K562 (cell line): ENCODE results near the gene PHACTR2. TPM values are rescaled to one million over a fixed set of nuclear protein-coding genes. Genes with fewer than 3 reads are reported as not detected.

ENCODE experiments used
- polyA plus RNA-seq, 8 experiments: library from polyadenylated mRNA; depleted of rRNA in 4 of 8; stranded (reverse) in 5 of 8; unstranded in 3 of 8; fragments of >200 nt; fragmentation: Nextera tagmentation in 2 of 8; fragmentation: Illumina TruSeq in 1 of 8; extraction: Ambion mirVana in 2 of 8; extraction: Trizol in 1 of 8; gene quantifications; 2 replicates each; pipeline versions ENCODE4 v1.2.1 to v1.2.3, GENCODE V29; 2011 to 2014; ENCODE audit warnings: inconsistent platforms in 1 of 8, missing spikeins in 1 of 8
- small RNA-seq: library from RNA; depleted of rRNA; stranded (forward); fragments of <200 nt; gene quantifications from one replicate; pipeline ENCODE3, GENCODE V24; 2014
- total RNA-seq, 7 experiments: library from RNA; depleted of rRNA in 6 of 7; stranded (reverse); fragments of >200 nt in 6 of 7; fragmentation: Illumina TruSeq in 2 of 7; extraction: Trizol in 2 of 7; gene quantifications; 2 replicates each; pipeline versions ENCODE4 v1.2.1 to v1.2.3, GENCODE V29; 2011 to 2021; ENCODE audit warnings: low replicate concordance in 1 of 7

Gene PHACTR2
- total and polyA plus RNA-seq, 9 of the 15 experiments (the other 6 are each of a cell fraction or from before 2014, with no cell fraction given), result 5.3 to 52.5 (median 22.9) TPM

Small RNAs within 50 kb of the gene (small RNA-seq; reads per million reads assigned to genes)
- gene ZC2HC1B, result not detected

Other genes starting within 250 kb of the PHACTR2 start
- 21.4 and 22.6 TPM in 2 replicates for gene ADAT2, start 227.3 kb upstream of the PHACTR2 start, total RNA-seq (2014; rRNA removed)
- 35.7 and 41.0 TPM in 2 replicates for gene ADAT2, start 227.3 kb upstream of the PHACTR2 start, total RNA-seq (2014; rRNA removed; fragmentation: Illumina TruSeq; extraction: Trizol)
- gene ADAT2, start 227.3 kb upstream of the PHACTR2 start, total RNA-seq (2015; rRNA removed; fragmentation: Illumina TruSeq; extraction: Trizol), result 29.0 and 32.7 TPM in 2 replicates
- 25.9 and 28.4 TPM in 2 replicates for gene ADAT2, start 227.3 kb upstream of the PHACTR2 start, total RNA-seq (2021)
- gene ADAT2, start 227.3 kb upstream of the PHACTR2 start, polyA plus RNA-seq (2011; rRNA removed), result 48.4 and 60.6 TPM in 2 replicates
- 29.7 and 31.7 TPM in 2 replicates for gene ADAT2, start 227.3 kb upstream of the PHACTR2 start, polyA plus RNA-seq (2014; fragmentation: Illumina TruSeq; extraction: Trizol)
- 10 to 100 TPM; 13.0 to 18.5 TPM for gene ADAT2, start 227.3 kb upstream of the PHACTR2 start, polyA plus RNA-seq (2014; fragmentation: Nextera tagmentation; extraction: Ambion mirVana)
- gene ADAT2, start 227.3 kb upstream of the PHACTR2 start, polyA plus RNA-seq (2014; rRNA removed), result 46.7 and 62.5 TPM in 2 replicates
- gene PEX3, start 227.2 kb upstream of the PHACTR2 start, total RNA-seq (2014; rRNA removed), result 17.2 and 22.8 TPM in 2 replicates
- gene PEX3, start 227.2 kb upstream of the PHACTR2 start, total RNA-seq (2014; rRNA removed; fragmentation: Illumina TruSeq; extraction: Trizol), result 30.8 and 32.7 TPM in 2 replicates
- 32.7 and 36.7 TPM in 2 replicates for gene PEX3, start 227.2 kb upstream of the PHACTR2 start, total RNA-seq (2015; rRNA removed; fragmentation: Illumina TruSeq; extraction: Trizol)
- gene PEX3, start 227.2 kb upstream of the PHACTR2 start, total RNA-seq (2021), result 18.0 and 21.8 TPM in 2 replicates
- 39.2 and 55.7 TPM in 2 replicates for gene PEX3, start 227.2 kb upstream of the PHACTR2 start, polyA plus RNA-seq (2011; rRNA removed)
- gene PEX3, start 227.2 kb upstream of the PHACTR2 start, polyA plus RNA-seq (2014; fragmentation: Illumina TruSeq; extraction: Trizol), result 20.8 and 26.5 TPM in 2 replicates
- gene PEX3, start 227.2 kb upstream of the PHACTR2 start, polyA plus RNA-seq (2014; fragmentation: Nextera tagmentation; extraction: Ambion mirVana), result 10 to 100 TPM; 62.8 to 69.6 TPM
- gene PEX3, start 227.2 kb upstream of the PHACTR2 start, polyA plus RNA-seq (2014; rRNA removed), result 17.1 and 17.3 TPM in 2 replicates
- 59.2 and 71.2 TPM in 2 replicates for gene FUCA2, start 166.2 kb upstream of the PHACTR2 start, total RNA-seq (2014; rRNA removed)
- gene FUCA2, start 166.2 kb upstream of the PHACTR2 start, total RNA-seq (2014; rRNA removed; fragmentation: Illumina TruSeq; extraction: Trizol), result 79.3 and 82.9 TPM in 2 replicates
- gene FUCA2, start 166.2 kb upstream of the PHACTR2 start, total RNA-seq (2015; rRNA removed; fragmentation: Illumina TruSeq; extraction: Trizol), result 78.2 and 82.5 TPM in 2 replicates
- 112 and 117 TPM in 2 replicates for gene FUCA2, start 166.2 kb upstream of the PHACTR2 start, total RNA-seq (2021)
- gene FUCA2, start 166.2 kb upstream of the PHACTR2 start, polyA plus RNA-seq (2011; rRNA removed), result 58.7 and 80.9 TPM in 2 replicates
- 67.7 and 79.3 TPM in 2 replicates for gene FUCA2, start 166.2 kb upstream of the PHACTR2 start, polyA plus RNA-seq (2014; fragmentation: Illumina TruSeq; extraction: Trizol)
- gene FUCA2, start 166.2 kb upstream of the PHACTR2 start, polyA plus RNA-seq (2014; fragmentation: Nextera tagmentation; extraction: Ambion mirVana), result 10 to 100 TPM; 20.6 to 23.9 TPM
- 66.8 and 72.6 TPM in 2 replicates for gene FUCA2, start 166.2 kb upstream of the PHACTR2 start, polyA plus RNA-seq (2014; rRNA removed)
- 66.8 and 80.1 TPM in 2 replicates for gene LTV1, start 165.4 kb downstream of the PHACTR2 start, total RNA-seq (2014; rRNA removed)
- gene LTV1, start 165.4 kb downstream of the PHACTR2 start, total RNA-seq (2014; rRNA removed; fragmentation: Illumina TruSeq; extraction: Trizol), result 119 and 142 TPM in 2 replicates
- gene LTV1, start 165.4 kb downstream of the PHACTR2 start, total RNA-seq (2015; rRNA removed; fragmentation: Illumina TruSeq; extraction: Trizol), result 140 and 148 TPM in 2 replicates
- gene LTV1, start 165.4 kb downstream of the PHACTR2 start, total RNA-seq (2021), result 65.7 and 70.7 TPM in 2 replicates
- gene LTV1, start 165.4 kb downstream of the PHACTR2 start, polyA plus RNA-seq (2011; rRNA removed), result 35.9 and 57.9 TPM in 2 replicates
- 114 and 123 TPM in 2 replicates for gene LTV1, start 165.4 kb downstream of the PHACTR2 start, polyA plus RNA-seq (2014; fragmentation: Illumina TruSeq; extraction: Trizol)
- 100 to 1,000 TPM in 1 of 2 experiments, 10 to 100 TPM in 1; 88.3 to 162 TPM for gene LTV1, start 165.4 kb downstream of the PHACTR2 start, polyA plus RNA-seq (2014; fragmentation: Nextera tagmentation; extraction: Ambion mirVana)
- gene LTV1, start 165.4 kb downstream of the PHACTR2 start, polyA plus RNA-seq (2014; rRNA removed), result 123 and 141 TPM in 2 replicates
- not detected in 2 replicates for gene ZC2HC1B, start 186.5 kb downstream of the PHACTR2 start, total RNA-seq (2014; rRNA removed)
- gene ZC2HC1B, start 186.5 kb downstream of the PHACTR2 start, total RNA-seq (2014; rRNA removed; fragmentation: Illumina TruSeq; extraction: Trizol), result not detected in 2 replicates
- gene ZC2HC1B, start 186.5 kb downstream of the PHACTR2 start, total RNA-seq (2015; rRNA removed; fragmentation: Illumina TruSeq; extraction: Trizol), result not detected in 2 replicates
- not detected in 2 replicates for gene ZC2HC1B, start 186.5 kb downstream of the PHACTR2 start, total RNA-seq (2021)
- not detected in 2 replicates for gene ZC2HC1B, start 186.5 kb downstream of the PHACTR2 start, polyA plus RNA-seq (2011; rRNA removed)
- gene ZC2HC1B, start 186.5 kb downstream of the PHACTR2 start, polyA plus RNA-seq (2014; fragmentation: Illumina TruSeq; extraction: Trizol), result not detected in 2 replicates
- gene ZC2HC1B, start 186.5 kb downstream of the PHACTR2 start, polyA plus RNA-seq (2014; fragmentation: Nextera tagmentation; extraction: Ambion mirVana), result not detected
- gene ZC2HC1B, start 186.5 kb downstream of the PHACTR2 start, polyA plus RNA-seq (2014; rRNA removed), result not detected in 2 replicates